ENCODE data around the gene PRDX1. TPM values are rescaled to one million over a fixed set of nuclear protein-coding genes. Genes with fewer than 3 reads are reported as not detected.

Gene PRDX1
- total RNA-seq, 6 experiments from 2014 or later: 315 to 672 (median 358) TPM

DNA sequence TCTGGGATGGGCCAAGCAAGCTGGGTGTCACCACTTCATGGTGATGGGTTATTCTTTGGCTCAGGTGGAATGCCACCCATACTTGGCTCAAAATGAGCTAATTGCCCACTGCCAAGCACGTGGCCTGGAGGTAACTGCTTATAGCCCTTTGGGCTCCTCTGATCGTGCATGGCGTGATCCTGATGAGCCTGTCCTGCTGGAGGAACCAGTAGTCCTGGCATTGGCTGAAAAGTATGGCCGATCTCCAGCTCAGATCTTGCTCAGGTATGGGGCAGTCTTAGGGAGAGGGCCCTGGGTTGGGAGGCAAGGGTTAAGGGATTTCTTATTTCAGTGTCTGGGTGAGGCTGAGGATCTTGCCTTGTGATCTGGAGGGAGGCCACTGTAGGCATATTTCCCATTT, 46.7 kb upstream of the PRDX1 start:
- ATAC-seq (no peak), DNase-seq (no peak)
- Histone ChIP-seq H3K4me3 (no peak overlapping the region), H3K27ac (no peak overlapping the region), H3K27me3 (no peaks in the 10 kb centered on the region), H3K4me1 (no peaks in the 10 kb centered on the region), H3K36me3 (peaks cover 0 to 60% (median 33%) of the 10 kb centered on the region in 4 donors), H3K9me3 (no peaks in the 10 kb centered on the region)
- intact Hi-C loops (cut with DNase I): loop anchor here (5.0 to 10.0 kb wide), 3 partner anchors 56 to 214 kb away; no protein-coding TSS in a partner anchor
- no peak for TF ChIP-seq CTCF (IDR thresholded peaks at IDR 0.05)
- TF ChIP-seq POLR2A (IDR thresholded peaks at IDR 0.05): no peak
- WGBS (ENCODE audit: insufficient coverage, low coverage, low lambda C conversion rate, missing lambda C conversion rate): no CpG with 5 or more reads among the region's 4 CpGs

- Histone ChIP-seq H3K4me1 (no peaks in the 10 kb centered on the region), H3K9me3 (no peaks in the 10 kb centered on the region), H3K27ac (no peak overlapping the region), H3K27me3 (no peaks in the 10 kb centered on the region), H3K4me3 (no peak overlapping the region), H3K36me3 (peaks cover 0 to 65% (median 36%) of the 10 kb centered on the region in 4 donors)
- ATAC-seq (no peak), DNase-seq (no peak)
- intact Hi-C loops (cut with DNase I): loop anchor here (5.0 to 10.0 kb wide), 3 partner anchors 56 to 213 kb away; no protein-coding TSS in a partner anchor
- TF ChIP-seq CTCF (IDR thresholded peaks at IDR 0.05): no peak
- TF ChIP-seq POLR2A (IDR thresholded peaks at IDR 0.05): no peak
- WGBS (ENCODE audit: insufficient coverage, low coverage, low lambda C conversion rate, missing lambda C conversion rate): 70% methylated on average over 2 of the region's 7 CpGs
These were observed 46.2 kb upstream of the PRDX1 start for GRCh38 chr1:45567911-45568310.

GRCh38 chr1:45566722-45567121, 45.0 kb upstream of the PRDX1 start:
- WGBS (ENCODE audit: insufficient coverage, low coverage, low lambda C conversion rate, missing lambda C conversion rate): no CpG with 5 or more reads among the region's 5 CpGs
- DNase-seq (peak; percentile 48 to 69 (median 64)), ATAC-seq (peak; percentile 50 to 80 (median 64))
- intact Hi-C loops (cut with DNase I): loop anchor here (5.0 to 10.0 kb wide), 3 partner anchors 54 to 212 kb away; no protein-coding TSS in a partner anchor
- Histone ChIP-seq H3K27me3 (no peaks in the 10 kb centered on the region), H3K4me3 (no peak overlapping the region), H3K27ac (no peak overlapping the region), H3K9me3 (no peaks in the 10 kb centered on the region), H3K4me1 (no peaks in the 10 kb centered on the region), H3K36me3 (peaks cover 0 to 77% (median 40%) of the 10 kb centered on the region in 4 donors)
- TF ChIP-seq CTCF (IDR thresholded peaks at IDR 0.05) (no peak), POLR2A (IDR thresholded peaks at IDR 0.05) (no peak)

GRCh38 chr1:45563843-45564242, 42.2 kb upstream of the PRDX1 start:
- DNase-seq (no peak), ATAC-seq (no peak)
- H3K9me3 ChIP-seq: no peaks in the 10 kb centered on the region

More at GRCh38 chr1:45563843-45564242, 42.2 kb upstream of the PRDX1 start:
- Histone ChIP-seq H3K36me3 (peaks cover 0 to 65% (median 34%) of the 10 kb centered on the region in 4 donors), H3K4me1 (peaks cover 0 to 6% (median 0%) of the 10 kb centered on the region in 4 donors), H3K27ac (no peak overlapping the region), H3K27me3 (no peaks in the 10 kb centered on the region), H3K4me3 (no peak overlapping the region)
- WGBS (ENCODE audit: insufficient coverage, low coverage, low lambda C conversion rate, missing lambda C conversion rate): no CpG with 5 or more reads among the region's 2 CpGs
- TF ChIP-seq CTCF (IDR thresholded peaks at IDR 0.05) (no peak), POLR2A (IDR thresholded peaks at IDR 0.05) (no peak)
- intact Hi-C loops (cut with DNase I): loop anchor here in 1 of 2 donors (10.0 kb wide), 1 partner anchor 209 kb away; no protein-coding TSS in a partner anchor

Data from right lobe of liver (tissue), 6 donors.